H1 (cell line): Measurements from ENCODE around the gene SEMA6A. TPM values are rescaled to one million over a fixed set of nuclear protein-coding genes. Genes with fewer than 3 reads are reported as not detected.

Experiments used
- CTCF ChIA-PET: fragments of 300-600 bp; sonication (Branson Sonifier 250); formaldehyde crosslinking; loops from one replicate; lab custom pipeline; 2021; ENCODE audit not compliant: partially characterized antibody; lab: Charles Lee
- POLR2A ChIA-PET: fragments of 300-600 bp; sonication (Branson Sonifier 250); formaldehyde crosslinking; loops from one replicate; lab custom pipeline; 2021; ENCODE audit warnings: inconsistent platforms; ENCODE audit not compliant: partially characterized antibody; lab: Charles Lee
- DNase-seq, 2 experiments: peaks; one replicate each; pipeline versions ENCODE4 v3.0.0 to v3.0.0-alpha.2; 2010 to 2022; ENCODE audit warnings: low spot score in 2 of 2, low read depth in 1 of 2, mixed read lengths in 1 of 2
- FAIRE-seq: peaks from 2 replicates; lab custom pipeline; 2011; peaks lifted over from hg19 to GRCh38; lab: Jason Lieb, UNC
- H2AFZ ChIP-seq: 2 replicates; pipeline ENCODE4 v1.8.1; 2012; ENCODE audit warnings: low read length, inconsistent platforms
- H2AK5ac ChIP-seq: 2 replicates; pipeline ENCODE4 v1.6.1; 2013; ENCODE audit warnings: low read depth, low read length
- H2BK120ac ChIP-seq: replicated peaks from 2 replicates; pipeline ENCODE3; 2013; ENCODE audit warnings: low read depth, low read length, inconsistent platforms
- H2BK12ac ChIP-seq: 2 replicates; pipeline ENCODE4 v1.6.1; 2013; ENCODE audit warnings: low read depth, low read length
- H2BK15ac ChIP-seq: 2 replicates; pipeline ENCODE4 v1.6.1; 2013; ENCODE audit warnings: low read length
- H2BK20ac ChIP-seq: 2 replicates; pipeline ENCODE4 v1.6.1; 2013; ENCODE audit warnings: low read length
- H2BK5ac ChIP-seq: 2 replicates; pipeline ENCODE4 v1.6.1; 2013; ENCODE audit warnings: low read depth, low read length
- H3K14ac ChIP-seq: 2 replicates; pipeline ENCODE4 v1.6.1; 2013; ENCODE audit warnings: inconsistent platforms; ENCODE audit not compliant: insufficient read length
- H3K18ac ChIP-seq: 2 replicates; pipeline ENCODE4 v1.6.1; 2013; ENCODE audit warnings: low read length; ENCODE audit errors: extremely low read depth
- H3K23ac ChIP-seq: 2 replicates; pipeline ENCODE4 v1.6.1; 2013; ENCODE audit warnings: inconsistent platforms; ENCODE audit not compliant: insufficient read length
- H3K23me2 ChIP-seq: 2 replicates; pipeline ENCODE4 v1.6.1; 2013; ENCODE audit warnings: low read depth, low read length
- H3K27ac ChIP-seq: 2 replicates; pipeline ENCODE4 v1.6.1; 2011; ENCODE audit warnings: low read depth, low read length, inconsistent platforms
- H3K27me3 ChIP-seq, 4 experiments: replicated peaks in 1 of 4; 1 replicate in 1 of 4; 2 replicates in 3 of 4; pipeline versions ENCODE4 v1.6.1 to v1.8.1; 2011 to 2013; ENCODE audit warnings: low read length in 3 of 4, mild to moderate bottlenecking in 3 of 4, inconsistent platforms in 2 of 4, mixed read lengths in 2 of 4, moderate library complexity in 1 of 4; ENCODE audit not compliant: control insufficient read depth in 3 of 4, insufficient read depth in 3 of 4; ENCODE audit errors: extremely low read depth in 1 of 4
- H3K36me3 ChIP-seq, 4 experiments: 2 replicates each; pipeline versions ENCODE4 v1.6.1 to v1.8.1; 2011 to 2013; ENCODE audit warnings: mild to moderate bottlenecking in 4 of 4, low read length in 3 of 4, moderate library complexity in 2 of 4, control low read depth in 1 of 4, inconsistent platforms in 1 of 4; ENCODE audit not compliant: insufficient read depth in 4 of 4, control insufficient read depth in 2 of 4
- H3K4ac ChIP-seq: replicated peaks from 2 replicates; pipeline ENCODE3; 2013; ENCODE audit warnings: low read length, low read depth, mixed read lengths, inconsistent platforms; ENCODE audit not compliant: insufficient read length
- H3K4me1 ChIP-seq, 4 experiments: replicated peaks in 1 of 4; 1 replicate in 1 of 4; 2 replicates in 3 of 4; pipeline versions ENCODE4 v1.6.1 to v1.8.1; 2011 to 2013; ENCODE audit warnings: low read length in 3 of 4, inconsistent platforms in 2 of 4, mixed read lengths in 1 of 4; ENCODE audit not compliant: insufficient read depth in 4 of 4, control insufficient read depth in 3 of 4
- H3K4me2 ChIP-seq, 2 experiments: 2 replicates each; pipeline versions ENCODE4 v1.6.1 to v1.8.1; 2011 to 2013; ENCODE audit warnings: low read depth in 2 of 2, low read length in 2 of 2, control low read depth in 1 of 2, inconsistent platforms in 1 of 2, mild to moderate bottlenecking in 1 of 2; ENCODE audit not compliant: insufficient read depth in 1 of 2
- H3K4me3 ChIP-seq, 4 experiments: fragments of 200-600, 300-600 bp in 1 of 4; sonication (generic), shearing (Covaris generic), sonication (Bioruptor Twin) in 1 of 4; 2 replicates each; pipeline versions ENCODE4 v1.5.1 to v1.8.1; 2011 to 2016; ENCODE audit warnings: low read length in 4 of 4, low read depth in 3 of 4, control low read depth in 2 of 4, inconsistent platforms in 2 of 4, mild to moderate bottlenecking in 2 of 4, mixed read lengths in 1 of 4, moderate library complexity in 1 of 4; ENCODE audit not compliant: insufficient read depth in 2 of 4; ENCODE audit errors: extremely low read depth in 1 of 4
- H3K56ac ChIP-seq: replicated peaks from 2 replicates; pipeline ENCODE3; 2013; ENCODE audit warnings: low read depth, mild to moderate bottlenecking, mixed read lengths, low read length, inconsistent platforms; ENCODE audit not compliant: insufficient read length
- H3K79me1 ChIP-seq: 2 replicates; pipeline ENCODE4 v1.6.1; 2013; ENCODE audit warnings: low read depth, low read length, control low read depth
- H3K79me2 ChIP-seq, 2 experiments: 2 replicates each; pipeline versions ENCODE4 v1.6.1 to v1.8.1; 2012 to 2013; ENCODE audit warnings: low read length in 2 of 2, mild to moderate bottlenecking in 2 of 2, inconsistent platforms in 1 of 2; ENCODE audit not compliant: insufficient read depth in 2 of 2, control insufficient read depth in 1 of 2
- H3K9ac ChIP-seq, 4 experiments: replicated peaks in 1 of 4; 1 replicate in 1 of 4; 2 replicates in 3 of 4; pipeline versions ENCODE4 v1.6.1 to v1.8.1; 2011 to 2013; ENCODE audit warnings: low read depth in 3 of 4, low read length in 3 of 4, control low read depth in 2 of 4, mild to moderate bottlenecking in 2 of 4, moderate library complexity in 2 of 4, inconsistent platforms in 1 of 4; ENCODE audit errors: extremely low read depth in 1 of 4
- H3K9me3 ChIP-seq, 2 experiments: 2 replicates each; pipeline versions ENCODE4 v1.6.1 to v1.8.1; 2012 to 2013; ENCODE audit warnings: mild to moderate bottlenecking in 2 of 2, moderate library complexity in 2 of 2, control low read depth in 1 of 2, inconsistent platforms in 1 of 2, low read depth in 1 of 2, low read length in 1 of 2, mixed read lengths in 1 of 2; ENCODE audit not compliant: insufficient read depth in 2 of 2
- H4K20me1 ChIP-seq, 2 experiments: replicated peaks in 1 of 2; 2 replicates each; pipeline versions ENCODE3 to v1.8.1; 2011 to 2013; ENCODE audit warnings: inconsistent platforms in 2 of 2, low read length in 2 of 2, mild to moderate bottlenecking in 1 of 2; ENCODE audit not compliant: insufficient read depth in 2 of 2, control insufficient read depth in 1 of 2
- H4K5ac ChIP-seq: 2 replicates; pipeline ENCODE4 v1.6.1; 2013; ENCODE audit warnings: low read length, low read depth, mixed read lengths, inconsistent platforms; ENCODE audit not compliant: insufficient read length
- H4K8ac ChIP-seq: 2 replicates; pipeline ENCODE4 v1.8.0; 2013; ENCODE audit warnings: mild to moderate bottlenecking, moderate library complexity, low read length, inconsistent platforms; ENCODE audit not compliant: insufficient read depth; ENCODE audit errors: extremely low read depth
- H4K91ac ChIP-seq: replicated peaks from 2 replicates; pipeline ENCODE3; 2013; ENCODE audit warnings: low read length, mixed read lengths, inconsistent platforms; ENCODE audit not compliant: insufficient read length
- BACH1 ChIP-seq: IDR thresholded peaks from 2 replicates; pipeline ENCODE4 v1.6.1; 2012; ENCODE audit warnings: low read length, improper control_type of control experiment
- BCL11A ChIP-seq, 2 experiments: IDR thresholded peaks; one replicate each; pipeline ENCODE4 v1.6.1; 2011; ENCODE audit warnings: low read depth in 2 of 2, low read length in 2 of 2, mild to moderate bottlenecking in 2 of 2
- SRF ChIP-seq: IDR thresholded peaks from 2 replicates; pipeline ENCODE4 v1.6.1; 2011; ENCODE audit warnings: mild to moderate bottlenecking, low read depth, low read length, moderate library complexity
- TBP ChIP-seq: IDR thresholded peaks from 2 replicates; pipeline ENCODE4 v1.6.1; 2011; ENCODE audit warnings: low read depth, low read length, improper control_type of control experiment
- TCF12 ChIP-seq: IDR thresholded peaks from 2 replicates; pipeline ENCODE4 v1.6.1; 2011; ENCODE audit warnings: low read depth, mild to moderate bottlenecking, low read length
- WGBS, 2 experiments: shearing (Covaris generic) in 1 of 2; methylation state at CpG; one replicate each; pipeline versions ENCODE4 v1.1.6 to v1.1.7; 2013 to 2015; ENCODE audit warnings: low lambda C conversion rate in 2 of 2, mixed read lengths in 2 of 2, inconsistent platforms in 1 of 2, low coverage in 1 of 2, missing lambda C conversion rate in 1 of 2; ENCODE audit not compliant: insufficient replicate concordance in 2 of 2, insufficient coverage in 1 of 2, insufficient read length in 1 of 2; ENCODE audit errors: extremely low coverage in 1 of 2, missing lambda C conversion rate in 1 of 2; 5-methylcytosine and 5-hydroxymethylcytosine counted together
- polyA plus RNA-seq, 7 experiments: library from polyadenylated mRNA; depleted of rRNA in 3 of 7; stranded (reverse) in 5 of 7; unstranded in 2 of 7; fragments of >200 nt in 5 of 7; fragments of 200-250 nt in 2 of 7; gene quantifications; 1 replicate in 5 of 7; 2 replicates in 1 of 7; 4 replicates in 1 of 7; pipeline versions ENCODE4 v1.2.1 to v1.2.3, GENCODE V29; 2011 to 2013; ENCODE audit warnings: missing spikeins in 2 of 7, mixed read lengths in 2 of 7
- total RNA-seq: library from RNA; stranded (reverse); fragmentation: NEBNext Ultra II Directional; extraction: Animal tissue kit (Norgen Biotek cat#: 25700); gene quantifications from 2 replicates; pipeline ENCODE4 v1.2.1, GENCODE V29; 2021

The SEMA6A gene
- total and polyA plus RNA-seq, 2 of the 8 experiments (the other 6 are each of a cell fraction or from before 2014, with no cell fraction given) = 78.3 to 277 TPM

DNA sequence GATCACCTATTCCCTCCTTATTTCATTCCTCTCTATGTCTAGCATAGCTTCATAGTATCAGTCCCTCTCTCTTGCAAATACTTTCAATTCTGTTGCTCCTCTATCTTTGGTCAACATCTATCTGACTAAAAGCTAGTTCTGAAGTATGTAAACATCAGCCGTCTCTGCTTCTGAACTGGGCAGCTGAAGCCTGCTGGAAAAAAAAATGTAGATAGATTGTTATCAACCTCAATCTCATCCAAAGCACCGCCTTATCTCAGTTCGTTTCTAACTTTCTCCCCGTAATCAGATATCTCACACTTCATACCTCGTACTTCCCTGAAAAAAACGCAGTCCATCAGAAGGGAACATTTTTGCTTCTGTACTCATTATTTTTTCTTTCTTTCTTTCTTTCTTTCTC lies 4.5 kb upstream of the SEMA6A start:
- Histone ChIP-seq H3K9me3 (no peaks in the 10 kb centered on the region), H3K23me2 (peaks cover 9% of the 10 kb centered on the region), H3K4me1 (peaks cover 0 to 7% (median 3%) of the 10 kb centered on the region in 4 experiments; a peak in 4 of 7 replicates), H2BK5ac (peak overlapping the region; percentile 36; the same call in 1 of the 2 replicates), H3K4me3 (no peak overlapping the region), H3K9ac (no peak overlapping the region), H3K4ac (peak overlapping the region; percentile 55), H3K18ac (no peak overlapping the region), H3K36me3 (no peaks in the 10 kb centered on the region), H4K91ac (no peak overlapping the region), H4K20me1 (no peaks in the 10 kb centered on the region), H2AFZ (no peak overlapping the region), H4K5ac (no peak overlapping the region), H2BK120ac (no peak overlapping the region), H3K27me3 (no peaks in the 10 kb centered on the region; a peak in 1 of 7 replicates), H3K23ac (no peak overlapping the region), H3K4me2 (no peak overlapping the region), H2BK20ac (0 out of 2 replicates have a peak overlapping the region, but pooled peaks have one; percentile 97), H2AK5ac (no peak overlapping the region; the same call in 1 of the 2 replicates), H4K8ac (no peak overlapping the region), H2BK12ac (peak overlapping the region; percentile 82; the same call in 1 of the 2 replicates), H3K56ac (no peak overlapping the region), H3K79me1 (no peaks in the 10 kb centered on the region; the same call in 1 of the 2 replicates), H3K79me2 (peaks cover under 1 to 9% of the 10 kb centered on the region in 2 experiments), H3K27ac (no peak overlapping the region), H2BK15ac (no peak overlapping the region), H3K14ac (no peak overlapping the region)
- CTCF ChIA-PET = interaction anchor here (1.2 kb wide), 1 partner anchor 16 kb away, joined by 4 read pairs; no protein-coding TSS in a partner anchor
- FAIRE-seq (no peak), DNase-seq (no peak)
- 91% methylated on average over 6 of the region's 6 CpGs; no CpG with 5 or more reads in 1 of the 2 experiments for WGBS, 2 experiments
- POLR2A ChIA-PET = no interaction called here
- no peak for TF ChIP-seq SRF
- no peak for TF ChIP-seq BACH1
- no peak for TF ChIP-seq TCF12
- TF ChIP-seq TBP = no peak
- no peak for TF ChIP-seq BCL11A (IDR thresholded peaks at IDR 0.05; ENCODE audit: low read depth in 2 of 2, low read length in 2 of 2)
